BJ (cell line): ENCODE measurements around the gene CCL20. TPM values are rescaled to one million over a fixed set of nuclear protein-coding genes. Genes with fewer than 3 reads are reported as not detected.

Source experiments
- CTCF ChIA-PET: fragments of 350-600 bp; formaldehyde crosslinking; extraction: SDS; loops from one replicate; lab custom pipeline; 2021; ENCODE audit warnings: antibody characterized with exemption, inconsistent platforms; lab: Yijun Ruan, JAX
- POLR2A ChIA-PET: fragments of 300-600 bp; sonication (Branson Sonifier 250); formaldehyde crosslinking; extraction: SDS; loops from one replicate; lab custom pipeline; 2021; ENCODE audit warnings: antibody characterized with exemption; lab: Charles Lee
- DNase-seq: peaks from one replicate; pipeline ENCODE4 v3.0.0-alpha.2; 2011; ENCODE audit warnings: low read depth
- H3K27me3 ChIP-seq: 2 replicates; pipeline ENCODE4 v1.6.0; 2011; ENCODE audit warnings: low read length; ENCODE audit not compliant: control insufficient read depth, insufficient read depth
- H3K36me3 ChIP-seq: 2 replicates; pipeline ENCODE4 v1.5.1; 2011; ENCODE audit warnings: low read length; ENCODE audit not compliant: control insufficient read depth, insufficient read depth
- H3K4me3 ChIP-seq: 2 replicates; pipeline ENCODE4 v1.5.1; 2011; ENCODE audit warnings: low read depth, mild to moderate bottlenecking, control low read depth, low read length
- CTCF ChIP-seq: IDR thresholded peaks from 2 replicates; pipeline ENCODE4 v1.5.1; 2011; ENCODE audit warnings: low read depth, mild to moderate bottlenecking, control low read depth, inconsistent platforms, low read length, moderate library complexity; ENCODE audit not compliant: insufficient read depth
- polyA plus RNA-seq: library from polyadenylated mRNA; depleted of rRNA; stranded (reverse); fragments of >200 nt; gene quantifications from 2 replicates; pipeline ENCODE4 v1.2.3, GENCODE V29; 2011

The CCL20 gene
- polyA plus RNA-seq, 1 experiment: not detected

DNA sequence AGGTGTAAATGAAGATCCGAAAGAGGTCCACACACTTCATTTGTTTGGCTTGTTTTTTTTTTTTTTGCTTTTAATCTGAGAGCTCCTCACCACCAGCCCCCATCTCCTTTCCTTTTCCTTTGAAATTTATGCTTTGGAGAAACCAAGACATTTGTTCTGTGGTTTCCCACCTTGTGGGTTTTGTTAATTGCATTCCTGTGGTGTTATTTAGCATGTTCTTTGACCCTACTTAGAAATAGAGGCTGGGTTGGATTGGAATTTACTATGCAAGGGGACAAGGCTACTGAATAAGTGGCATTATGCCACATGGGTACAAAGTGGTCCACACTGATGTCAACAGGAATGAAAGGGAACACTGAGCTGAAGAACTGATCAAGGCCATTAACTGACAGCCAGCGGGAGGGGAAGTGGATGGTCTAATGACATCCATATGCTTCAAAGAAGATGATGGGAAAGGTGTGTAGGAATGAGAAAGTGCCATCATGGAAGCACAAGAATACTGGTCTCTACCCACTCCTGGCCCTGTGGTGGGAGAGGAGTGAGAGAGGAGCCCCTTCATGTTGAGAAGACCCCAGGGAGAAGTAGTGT lies 8.9 kb downstream of the CCL20 start:
- no peak for DNase-seq
- no peak for TF ChIP-seq CTCF
- peaks cover 8% of the 10 kb centered on the region; the same call in 1 of the 2 replicates for H3K27me3 ChIP-seq
- H3K4me3 ChIP-seq: no peak overlapping the region
- CTCF ChIA-PET: interaction anchor here (0.6 kb wide), 1 partner anchor 234 kb away, joined by 3 read pairs; no protein-coding TSS in a partner anchor
- H3K36me3 ChIP-seq: no peaks in the 10 kb centered on the region
- POLR2A ChIA-PET: no interaction called here

DNA sequence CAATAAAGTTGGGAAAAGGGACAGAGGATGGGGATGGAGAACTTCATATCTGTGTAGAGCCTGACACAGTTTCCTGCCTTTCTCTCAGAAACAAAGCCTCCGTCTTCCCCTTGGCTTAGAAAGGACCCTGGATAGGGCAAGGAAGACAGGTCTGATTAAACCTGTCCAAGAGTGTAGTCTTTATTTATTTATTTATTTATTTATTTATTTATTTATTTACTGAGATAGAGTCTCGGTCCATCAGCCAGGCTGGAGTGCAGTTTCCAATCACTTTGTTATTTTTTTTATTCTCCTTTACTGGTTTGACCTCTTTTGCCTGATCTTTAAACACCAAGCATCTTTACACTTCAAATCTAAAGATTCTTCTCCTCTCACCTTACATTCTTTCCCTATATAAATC lies 10.3 kb downstream of the CCL20 start:
- H3K27me3 ChIP-seq: peaks cover 8% of the 10 kb centered on the region; the same call in 1 of the 2 replicates
- no peak for DNase-seq
- no peak overlapping the region for H3K4me3 ChIP-seq
- no peak for TF ChIP-seq CTCF
- no peaks in the 10 kb centered on the region for H3K36me3 ChIP-seq
- ChIA-PET CTCF (no interaction called here), POLR2A (no interaction called here)

DNA sequence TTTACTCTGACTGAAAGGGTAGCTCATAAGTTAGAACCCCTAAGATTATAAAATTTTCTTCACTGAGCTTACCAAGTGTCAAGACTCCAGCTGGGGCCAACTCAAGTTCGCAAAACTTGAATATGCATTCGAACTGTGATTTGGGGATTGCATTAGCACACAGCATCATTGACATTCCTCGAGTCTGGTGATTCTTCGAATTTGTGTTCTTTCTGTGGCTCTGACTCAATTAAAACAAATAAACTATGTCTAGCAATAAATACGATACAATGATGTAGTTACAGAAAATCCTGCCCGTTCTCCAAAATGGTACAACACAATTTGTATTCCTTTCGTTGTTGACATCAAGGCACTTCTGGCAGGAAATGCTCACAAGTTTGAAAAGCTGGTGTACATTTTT lies 11.1 kb downstream of the CCL20 start:
- Histone ChIP-seq H3K36me3 (no peaks in the 10 kb centered on the region), H3K4me3 (no peak overlapping the region), H3K27me3 (peaks cover 8% of the 10 kb centered on the region; the same call in 1 of the 2 replicates)
- ChIA-PET CTCF (no interaction called here), POLR2A (no interaction called here)
- DNase-seq: no peak
- TF ChIP-seq CTCF: no peak

DNA sequence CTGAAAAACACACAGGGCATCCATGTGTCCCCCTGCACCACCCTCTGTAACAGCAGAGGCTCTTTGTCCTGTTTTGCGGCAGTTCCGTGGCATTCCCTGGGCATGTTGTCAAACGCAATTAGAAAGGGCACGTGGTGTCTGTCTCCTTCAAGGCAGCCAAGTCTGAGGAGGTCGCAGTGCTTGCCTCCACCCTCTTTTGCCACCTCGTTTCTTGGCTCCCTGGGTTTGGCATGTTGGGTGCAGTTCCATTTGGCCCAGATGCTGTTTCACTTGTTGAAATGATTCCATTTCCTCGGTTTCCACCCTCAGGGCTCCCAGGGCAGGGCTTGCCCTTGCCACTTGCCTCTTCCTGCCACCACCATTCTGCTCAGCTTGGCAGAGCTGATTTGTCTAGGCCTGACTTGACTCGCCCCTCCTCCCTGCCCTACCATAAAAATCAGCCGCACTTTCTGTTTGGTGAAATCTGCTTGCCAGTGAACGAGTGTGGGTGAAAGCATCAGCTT lies 12.4 kb downstream of the CCL20 start:
- Histone ChIP-seq H3K4me3 (no peak overlapping the region), H3K27me3 (peaks cover 8% of the 10 kb centered on the region; the same call in 1 of the 2 replicates), H3K36me3 (no peaks in the 10 kb centered on the region)
- no peak for DNase-seq
- no peak for TF ChIP-seq CTCF
- CTCF ChIA-PET: no interaction called here
- POLR2A ChIA-PET: interaction anchor here (0.6 kb wide), 1 partner anchor 430 kb away, joined by 5 read pairs; no protein-coding TSS in a partner anchor

DNA sequence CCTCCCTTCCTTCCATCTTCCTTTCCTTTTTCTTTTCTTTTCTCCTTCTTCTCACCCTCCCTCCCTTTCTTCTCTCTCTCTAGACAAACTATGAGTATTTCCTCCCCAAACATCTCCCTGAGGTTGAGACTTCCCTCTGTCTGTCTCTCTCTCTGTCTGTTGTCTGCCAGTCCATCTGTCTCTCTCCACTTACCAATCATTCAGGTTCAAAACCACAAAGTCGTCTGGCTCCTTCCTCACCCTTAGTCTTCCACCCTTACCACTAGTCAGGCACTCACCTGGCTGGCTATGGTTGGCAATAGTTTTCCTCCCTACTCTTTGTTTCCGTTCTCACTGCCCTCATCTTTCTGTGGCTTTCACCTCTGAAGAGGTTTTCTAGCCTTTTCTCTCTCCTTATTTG lies 12.9 kb downstream of the CCL20 start:
- no peak for TF ChIP-seq CTCF
- no peak overlapping the region for H3K4me3 ChIP-seq
- H3K27me3 ChIP-seq: peaks cover 8% of the 10 kb centered on the region; the same call in 1 of the 2 replicates
- DNase-seq: no peak
- H3K36me3 ChIP-seq: no peaks in the 10 kb centered on the region
- ChIA-PET POLR2A (interaction anchor here (0.6 kb wide), 1 partner anchor 430 kb away, joined by 5 read pairs; no protein-coding TSS in a partner anchor), CTCF (no interaction called here)
